Measurements from ENCODE around the gene SOX6. TPM values are rescaled to one million over a fixed set of nuclear protein-coding genes. Genes with fewer than 3 reads are reported as not detected.

The SOX6 gene
- total RNA-seq, 1 donor from 2014 or later: 13.2 TPM

GRCh38 chr11:15988016-15988550, 368.3 kb downstream of the SOX6 start:
- Histone ChIP-seq H3K4me3 (ENCODE audit: insufficient read depth, low read depth, low read length) (no peak overlapping the region), H3K27me3 (ENCODE audit: insufficient read depth, low read length) (no peaks in the 10 kb centered on the region), H3K4me1 (ENCODE audit: insufficient read depth, low read length) (no peaks in the 10 kb centered on the region), H3K27ac (ENCODE audit: low read depth, low read length) (no peak overlapping the region), H3K9me3 (ENCODE audit: insufficient read depth, low read depth, low read length) (no peaks in the 10 kb centered on the region), H3K9ac (ENCODE audit: low read length) (no peak overlapping the region), H2AFZ (ENCODE audit: low read depth, low read length) (no peak overlapping the region), H3K79me2 (ENCODE audit: insufficient read depth, low read length) (no peaks in the 10 kb centered on the region), H4K20me1 (ENCODE audit: insufficient read depth, low read length) (no peaks in the 10 kb centered on the region), H3K4me2 (ENCODE audit: low read length) (no peak overlapping the region), H3K36me3 (ENCODE audit: insufficient read depth, low read length) (no peaks in the 10 kb centered on the region)
- Mint-ChIP-seq H3K4me3 (ENCODE audit: unreplicated experiment) (no peak overlapping the region), H3K36me3 (ENCODE audit: low read depth, unreplicated experiment) (no peaks in the 10 kb centered on the region), H3K9me3 (ENCODE audit: unreplicated experiment) (no peaks in the 10 kb centered on the region), H3K27ac (ENCODE audit: unreplicated experiment) (no peak overlapping the region), H3K27me3 (ENCODE audit: low read depth, unreplicated experiment) (no peaks in the 10 kb centered on the region), H3K4me1 (ENCODE audit: low read depth, unreplicated experiment) (peaks cover 1% of the 10 kb centered on the region)
- TF ChIP-seq, protein P1, sequence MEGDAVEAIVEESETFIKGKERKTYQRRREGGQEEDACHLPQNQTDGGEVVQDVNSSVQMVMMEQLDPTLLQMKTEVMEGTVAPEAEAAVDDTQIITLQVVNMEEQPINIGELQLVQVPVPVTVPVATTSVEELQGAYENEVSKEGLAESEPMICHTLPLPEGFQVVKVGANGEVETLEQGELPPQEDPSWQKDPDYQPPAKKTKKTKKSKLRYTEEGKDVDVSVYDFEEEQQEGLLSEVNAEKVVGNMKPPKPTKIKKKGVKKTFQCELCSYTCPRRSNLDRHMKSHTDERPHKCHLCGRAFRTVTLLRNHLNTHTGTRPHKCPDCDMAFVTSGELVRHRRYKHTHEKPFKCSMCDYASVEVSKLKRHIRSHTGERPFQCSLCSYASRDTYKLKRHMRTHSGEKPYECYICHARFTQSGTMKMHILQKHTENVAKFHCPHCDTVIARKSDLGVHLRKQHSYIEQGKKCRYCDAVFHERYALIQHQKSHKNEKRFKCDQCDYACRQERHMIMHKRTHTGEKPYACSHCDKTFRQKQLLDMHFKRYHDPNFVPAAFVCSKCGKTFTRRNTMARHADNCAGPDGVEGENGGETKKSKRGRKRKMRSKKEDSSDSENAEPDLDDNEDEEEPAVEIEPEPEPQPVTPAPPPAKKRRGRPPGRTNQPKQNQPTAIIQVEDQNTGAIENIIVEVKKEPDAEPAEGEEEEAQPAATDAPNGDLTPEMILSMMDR (IDR thresholded peaks at IDR 0.05; ENCODE audit: insufficient read depth, low read depth, low read length): no peak
- no peak for TF ChIP-seq EZH2 (IDR thresholded peaks at IDR 0.05; ENCODE audit: insufficient read depth, low read length)
- DNase-seq (ENCODE audit: low read depth): no peak
- no peak for FAIRE-seq

DNA sequence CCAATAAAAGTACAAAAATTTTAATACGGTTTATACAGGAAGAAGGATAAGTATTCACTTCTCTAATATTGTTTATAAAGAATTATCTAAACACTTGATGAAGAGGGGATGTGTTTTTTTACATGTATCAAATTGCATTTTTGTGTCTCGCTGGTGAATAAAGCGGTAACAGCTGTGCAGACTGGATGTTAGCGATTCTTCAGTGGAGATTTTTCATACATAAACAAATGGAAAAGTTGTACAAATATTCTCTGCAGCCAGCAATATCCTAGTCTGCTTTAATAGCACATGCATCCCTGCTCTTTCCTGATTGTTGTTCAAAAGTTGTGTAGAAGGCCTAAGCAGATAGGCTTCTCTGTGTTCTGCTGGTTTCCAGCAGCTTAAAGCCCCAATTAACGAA, 369.3 kb downstream of the SOX6 start:
- no peak overlapping the region for H3K4me3 Mint-ChIP-seq (ENCODE audit: unreplicated experiment)
- Histone ChIP-seq H3K9me3 (ENCODE audit: insufficient read depth, low read depth, low read length) (no peaks in the 10 kb centered on the region), H3K4me2 (ENCODE audit: low read length) (no peak overlapping the region), H3K4me3 (ENCODE audit: insufficient read depth, low read depth, low read length) (no peak overlapping the region), H3K79me2 (ENCODE audit: insufficient read depth, low read length) (no peaks in the 10 kb centered on the region), H3K4me1 (ENCODE audit: insufficient read depth, low read length) (no peaks in the 10 kb centered on the region), H3K36me3 (ENCODE audit: insufficient read depth, low read length) (no peaks in the 10 kb centered on the region), H4K20me1 (ENCODE audit: insufficient read depth, low read length) (no peaks in the 10 kb centered on the region), H3K9ac (ENCODE audit: low read length) (no peak overlapping the region), H3K27me3 (ENCODE audit: insufficient read depth, low read length) (no peaks in the 10 kb centered on the region), H2AFZ (ENCODE audit: low read depth, low read length) (no peak overlapping the region), H3K27ac (ENCODE audit: low read depth, low read length) (no peak overlapping the region)
- no peaks in the 10 kb centered on the region for H3K9me3 Mint-ChIP-seq (ENCODE audit: unreplicated experiment)
- H3K27me3 Mint-ChIP-seq (ENCODE audit: low read depth, unreplicated experiment): no peaks in the 10 kb centered on the region
- TF ChIP-seq, protein P1 (IDR thresholded peaks at IDR 0.05; ENCODE audit: insufficient read depth, low read depth, low read length): no peak
- no peak for TF ChIP-seq EZH2 (IDR thresholded peaks at IDR 0.05; ENCODE audit: insufficient read depth, low read length)
- FAIRE-seq (no peak), DNase-seq (ENCODE audit: low read depth) (no peak)
- H3K4me1 Mint-ChIP-seq (ENCODE audit: low read depth, unreplicated experiment): peaks cover 1% of the 10 kb centered on the region
- no peak overlapping the region for H3K27ac Mint-ChIP-seq (ENCODE audit: unreplicated experiment)
- no peaks in the 10 kb centered on the region for H3K36me3 Mint-ChIP-seq (ENCODE audit: low read depth, unreplicated experiment)

GRCh38 chr11:15985860-15986139, 370.5 kb downstream of the SOX6 start:
- Histone ChIP-seq H3K79me2 (ENCODE audit: insufficient read depth, low read length) (no peaks in the 10 kb centered on the region), H3K9ac (ENCODE audit: low read length) (no peak overlapping the region), H4K20me1 (ENCODE audit: insufficient read depth, low read length) (no peaks in the 10 kb centered on the region), H3K27ac (ENCODE audit: low read depth, low read length) (no peak overlapping the region), H3K36me3 (ENCODE audit: insufficient read depth, low read length) (no peaks in the 10 kb centered on the region), H2AFZ (ENCODE audit: low read depth, low read length) (no peak overlapping the region), H3K4me1 (ENCODE audit: insufficient read depth, low read length) (no peaks in the 10 kb centered on the region), H3K4me2 (ENCODE audit: low read length) (no peak overlapping the region), H3K9me3 (ENCODE audit: insufficient read depth, low read depth, low read length) (no peaks in the 10 kb centered on the region), H3K27me3 (ENCODE audit: insufficient read depth, low read length) (no peaks in the 10 kb centered on the region), H3K4me3 (ENCODE audit: insufficient read depth, low read depth, low read length) (no peak overlapping the region)
- no peak for FAIRE-seq
- peaks cover 1% of the 10 kb centered on the region for H3K4me1 Mint-ChIP-seq (ENCODE audit: low read depth, unreplicated experiment)
- H3K36me3 Mint-ChIP-seq (ENCODE audit: low read depth, unreplicated experiment): no peaks in the 10 kb centered on the region
- no peaks in the 10 kb centered on the region for H3K9me3 Mint-ChIP-seq (ENCODE audit: unreplicated experiment)
- TF ChIP-seq EZH2 (IDR thresholded peaks at IDR 0.05; ENCODE audit: insufficient read depth, low read length): no peak
- TF ChIP-seq, protein P1 (IDR thresholded peaks at IDR 0.05; ENCODE audit: insufficient read depth, low read depth, low read length): no peak
- no peaks in the 10 kb centered on the region for H3K27me3 Mint-ChIP-seq (ENCODE audit: low read depth, unreplicated experiment)
- no peak overlapping the region for H3K4me3 Mint-ChIP-seq (ENCODE audit: unreplicated experiment)
- no peak overlapping the region for H3K27ac Mint-ChIP-seq (ENCODE audit: unreplicated experiment)
- no peak for DNase-seq (ENCODE audit: low read depth)

Data from astrocyte (in vitro differentiated cells and primary cell).